ENCODE measurements around the gene PFKL.

- no peak for TF ChIP-seq CHD4 (IDR thresholded peaks at IDR 0.05; ENCODE audit: borderline replicate concordance)
- no peak for TF ChIP-seq EP300 (IDR thresholded peaks at IDR 0.05)
- TF ChIP-seq JUN (IDR thresholded peaks at IDR 0.05) = no peak
- TF ChIP-seq FOSL2 (IDR thresholded peaks at IDR 0.05) = no peak
- no peak for TF ChIP-seq FOSL2 (CRISPR knock-in tag; IDR thresholded peaks at IDR 0.05)
- no peak for TF ChIP-seq USF2 (IDR thresholded peaks at IDR 0.05)
- TF ChIP-seq RFX5 (IDR thresholded peaks at IDR 0.05) = no peak
- TF ChIP-seq CTCF (IDR thresholded peaks at IDR 0.05) = no peak
- no peak for TF ChIP-seq CEBPB (IDR thresholded peaks at IDR 0.05)
- TF ChIP-seq MYC (IDR thresholded peaks at IDR 0.05; ENCODE audit: borderline replicate concordance, low read length) = no peak
- no peak for TF ChIP-seq POLR2AphosphoS2 (conservative IDR thresholded peaks at IDR 0.05; ENCODE audit: low read length)
- TF ChIP-seq RCOR1 (IDR thresholded peaks at IDR 0.05; ENCODE audit: low read depth, low read length) = no peak
Observed at GRCh38 chr21:44265734-44266270, 34.1 kb upstream of the PFKL start.
